ENCODE results near the gene OARD1.
"Not testable (repeated sequence)": the region's sequence is repeated elsewhere in the genome, so short reads cannot be mapped to it uniquely, and the experiment has no call there.

Gene OARD1

GRCh38 chr6:41025966-41026530 is 46.1 kb downstream of the OARD1 start:
- no peak for DNase-seq (ENCODE audit: low read depth)

GRCh38 chr6:41023114-41023513 is 49.0 kb downstream of the OARD1 start:
- DNase-seq (ENCODE audit: low read depth), result no peak

DNA sequence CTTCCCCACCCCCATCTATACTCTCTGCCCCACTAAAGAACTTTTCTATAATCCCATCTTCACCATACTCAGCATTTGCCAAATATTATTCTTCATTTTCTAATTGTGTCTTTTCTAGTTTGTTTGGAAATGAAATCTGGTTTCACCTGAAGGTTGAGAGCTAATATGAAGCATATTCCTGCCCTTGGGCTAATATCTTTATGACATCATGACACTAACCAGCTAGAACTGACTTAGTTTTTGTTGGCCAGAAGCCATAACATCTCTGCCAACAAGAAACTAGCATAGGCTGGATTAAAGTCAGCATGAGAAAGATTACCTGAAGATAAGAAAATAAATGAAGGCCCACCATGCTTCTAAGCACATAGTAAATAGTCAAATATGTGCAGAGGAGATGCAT is 49.9 kb downstream of the OARD1 start:
- no peak for DNase-seq (ENCODE audit: low read depth)

DNA sequence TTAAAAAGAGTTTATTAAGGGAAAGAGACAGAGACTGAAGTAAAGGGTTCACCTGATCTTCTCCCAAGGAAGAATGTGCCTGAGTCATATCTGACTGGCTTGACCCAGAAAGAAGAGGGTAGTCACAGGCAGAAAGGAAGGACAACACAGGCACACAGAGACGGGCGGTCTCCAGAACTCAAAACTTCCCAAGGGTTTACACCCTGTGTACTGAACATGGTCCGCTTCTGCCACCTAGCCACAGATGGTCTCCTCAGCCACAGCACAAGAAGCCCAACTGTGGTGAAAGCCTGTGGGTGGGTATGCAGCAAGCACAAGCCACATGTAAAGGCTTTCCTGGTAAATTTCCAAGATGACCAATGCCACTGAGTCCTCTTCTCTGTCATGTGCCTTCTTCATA is 50.3 kb downstream of the OARD1 start:
- DNase-seq (ENCODE audit: low read depth), result no peak

DNA sequence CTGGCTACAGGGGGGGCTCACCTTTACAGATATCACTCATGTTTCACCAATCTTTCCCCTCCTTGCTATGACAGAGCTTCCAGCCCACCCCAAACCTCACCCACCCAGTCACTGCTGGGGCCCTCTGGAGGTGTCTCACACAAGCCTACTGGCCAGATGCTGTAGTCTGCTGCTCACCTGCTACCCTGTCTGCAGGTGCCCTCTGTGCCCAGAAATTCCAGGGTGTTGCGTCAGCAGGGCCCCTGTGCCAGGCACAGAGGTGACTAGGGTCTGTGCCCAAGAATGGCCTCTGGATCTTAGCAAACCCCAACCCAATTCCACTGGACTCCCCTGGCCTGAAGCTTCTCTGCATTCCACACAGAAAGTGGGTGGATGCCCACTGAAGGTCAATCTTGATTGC is 54.5 kb downstream of the OARD1 start:
- no peak for DNase-seq (ENCODE audit: low read depth)

GRCh38 chr6:41015860-41016259 is 56.3 kb downstream of the OARD1 start:
- DNase-seq (ENCODE audit: low read depth), result not testable (repeated sequence)

GRCh38 chr6:41014780-41015179 is 57.4 kb downstream of the OARD1 start:
- no peak for DNase-seq (ENCODE audit: low read depth)

Data from stimulated activated CD8-positive, alpha-beta memory T cell treated with anti-CD3 and anti-CD28 coated beads, Interleukin-15, amount 100 ng/mL, for 24 hours (primary cell).